Neural cell (in vitro differentiated cells): ENCODE results near the gene PSMA6. TPM values are rescaled to one million over a fixed set of nuclear protein-coding genes. Genes with fewer than 3 reads are reported as not detected.

ENCODE experiments used
- H2AFZ ChIP-seq: fragments of 200-600, 300-800 bp; sonication (generic), shearing (Covaris generic); 2 replicates; pipeline ENCODE4 v1.6.0; 2014; ENCODE audit warnings: low read depth, mild to moderate bottlenecking, antibody characterized with exemption, low read length, moderate library complexity
- H3F3A ChIP-seq: fragments of 200-600 bp; shearing (Covaris generic); 2 replicates; pipeline ENCODE4 v1.6.1; 2016; ENCODE audit warnings: mild to moderate bottlenecking, moderate library complexity, mixed read lengths, antibody characterized with exemption, low read length; ENCODE audit not compliant: insufficient read depth, poor library complexity, severe bottlenecking
- H3K27ac ChIP-seq: fragments of 200-600, 300-800 bp; sonication (generic), shearing (Covaris generic); 2 replicates; pipeline ENCODE4 v1.5.1; 2014; ENCODE audit warnings: mild to moderate bottlenecking, low read length, moderate library complexity
- H3K27me3 ChIP-seq: fragments of 300-800, 200-600 bp; sonication (generic), shearing (Covaris generic); 2 replicates; pipeline ENCODE4 v1.6.0; 2014; ENCODE audit warnings: mild to moderate bottlenecking, low read depth, low read length, moderate library complexity; ENCODE audit not compliant: insufficient read depth
- H3K36me3 ChIP-seq: fragments of 300-800, 200-600 bp; sonication (generic), shearing (Covaris generic); 2 replicates; pipeline ENCODE4 v1.5.1; 2014; ENCODE audit warnings: mild to moderate bottlenecking, antibody characterized with exemption, low read length, moderate library complexity; ENCODE audit not compliant: insufficient read depth
- H3K4me2 ChIP-seq: fragments of 300-800, 200-600 bp; sonication (generic), shearing (Covaris generic); 2 replicates; pipeline ENCODE4 v1.6.0; 2014; ENCODE audit warnings: mild to moderate bottlenecking, low read length
- H3K4me3 ChIP-seq: fragments of 300-800, 200-600 bp; sonication (generic), shearing (Covaris generic); 2 replicates; pipeline ENCODE4 v1.5.1; 2014; ENCODE audit warnings: mild to moderate bottlenecking, low read length, moderate library complexity
- H3K79me2 ChIP-seq: fragments of 200-600 bp; shearing (Covaris generic); replicated peaks from 2 replicates; pipeline ENCODE4 v1.6.0; 2014; ENCODE audit warnings: mild to moderate bottlenecking, low read length, moderate library complexity; ENCODE audit not compliant: insufficient read depth
- H3K9ac ChIP-seq: fragments of 300-800, 200-600 bp; sonication (generic), shearing (Covaris generic); 2 replicates; pipeline ENCODE4 v1.6.1; 2016; ENCODE audit warnings: mild to moderate bottlenecking, low read length, mixed read lengths
- H3K9me2 ChIP-seq: fragments of 200-600 bp; shearing (Covaris generic); 2 replicates; pipeline ENCODE4 v1.6.1; 2016; ENCODE audit warnings: mild to moderate bottlenecking, low read length, mixed read lengths; ENCODE audit not compliant: insufficient read depth
- H3K9me3 ChIP-seq: fragments of 200-600, 300-800 bp; sonication (generic), shearing (Covaris generic); 2 replicates; pipeline ENCODE4 v1.6.1; 2016; ENCODE audit warnings: mild to moderate bottlenecking, mixed run types, low read length, moderate library complexity, mixed read lengths
- H4K20me1 ChIP-seq: fragments of 200-600 bp; shearing (Covaris generic); 2 replicates; pipeline ENCODE4 v1.6.1; 2016; ENCODE audit warnings: mild to moderate bottlenecking, mixed run types; ENCODE audit not compliant: insufficient read depth
- EP300 ChIP-seq: fragments of 450-650 bp; conservative IDR thresholded peaks from 2 replicates; pipeline ENCODE4 v1.6.1; 2014; ENCODE audit warnings: antibody characterized with exemption, mild to moderate bottlenecking, moderate library complexity; ENCODE audit not compliant: poor library complexity, severe bottlenecking
- EZH2 ChIP-seq: fragments of 200-600, 300-800 bp; shearing (Covaris generic), sonication (generic); IDR thresholded peaks from 2 replicates; pipeline ENCODE4 v1.6.1; 2014; ENCODE audit warnings: antibody characterized with exemption, low read length, borderline replicate concordance, mild to moderate bottlenecking; ENCODE audit not compliant: insufficient read depth, poor library complexity, severe bottlenecking
- MXI1 ChIP-seq: fragments of 450-650 bp; conservative IDR thresholded peaks from 2 replicates; pipeline ENCODE4 v1.6.1; 2014; ENCODE audit warnings: antibody characterized with exemption, mild to moderate bottlenecking; ENCODE audit not compliant: poor library complexity, severe bottlenecking
- POLR2AphosphoS5 ChIP-seq: IDR thresholded peaks from 2 replicates; pipeline ENCODE4 v1.6.1; 2012
- RAD21 ChIP-seq: fragments of 450-650 bp; conservative IDR thresholded peaks from 2 replicates; pipeline ENCODE4 v1.6.1; 2014; ENCODE audit warnings: antibody characterized with exemption, mild to moderate bottlenecking, moderate library complexity
- SMC3 ChIP-seq: fragments of 450-650 bp; conservative IDR thresholded peaks from 2 replicates; pipeline ENCODE4 v1.6.1; 2014; ENCODE audit warnings: antibody characterized with exemption, mild to moderate bottlenecking, moderate library complexity; ENCODE audit not compliant: poor library complexity
- TAF1 ChIP-seq: IDR thresholded peaks from 2 replicates; pipeline ENCODE4 v1.6.1; 2012; ENCODE audit warnings: low read depth
- polyA plus RNA-seq: library from polyadenylated mRNA; depleted of rRNA; stranded (reverse); fragments of >200 nt; gene quantifications from 2 replicates; pipeline ENCODE4 v1.2.3, GENCODE V29; 2014
- TF ChIP-seq, protein P1 (sequence below): IDR thresholded peaks from 2 replicates; pipeline ENCODE4 v1.6.1; 2012; ENCODE audit warnings: borderline replicate concordance
- TF ChIP-seq, protein P2 (sequence below): fragments of 450-650 bp; IDR thresholded peaks from 2 replicates; pipeline ENCODE4 v1.5.1; 2014; ENCODE audit warnings: antibody characterized with exemption, mild to moderate bottlenecking, moderate library complexity; ENCODE audit not compliant: poor library complexity, severe bottlenecking

PSMA6 gene
- polyA plus RNA-seq, 1 donor from 2014 or later = 405 TPM

- Histone ChIP-seq H2AFZ (no peak overlapping the region), H4K20me1 (no peaks in the 10 kb centered on the region), H3K9ac (no peak overlapping the region), H3K4me3 (no peak overlapping the region), H3K27me3 (no peaks in the 10 kb centered on the region), H3F3A (no peaks in the 10 kb centered on the region), H3K9me2 (no peaks in the 10 kb centered on the region), H3K27ac (no peak overlapping the region), H3K79me2 (no peaks in the 10 kb centered on the region), H3K36me3 (no peaks in the 10 kb centered on the region), H3K9me3 (no peaks in the 10 kb centered on the region), H3K4me2 (no peak overlapping the region)
- TF ChIP-seq MXI1 (no peak), POLR2AphosphoS5 (no peak), RAD21 (no peak), EZH2 (no peak), SMC3 (no peak), EP300 (no peak), TAF1 (no peak)
- TF ChIP-seq, protein P1, sequence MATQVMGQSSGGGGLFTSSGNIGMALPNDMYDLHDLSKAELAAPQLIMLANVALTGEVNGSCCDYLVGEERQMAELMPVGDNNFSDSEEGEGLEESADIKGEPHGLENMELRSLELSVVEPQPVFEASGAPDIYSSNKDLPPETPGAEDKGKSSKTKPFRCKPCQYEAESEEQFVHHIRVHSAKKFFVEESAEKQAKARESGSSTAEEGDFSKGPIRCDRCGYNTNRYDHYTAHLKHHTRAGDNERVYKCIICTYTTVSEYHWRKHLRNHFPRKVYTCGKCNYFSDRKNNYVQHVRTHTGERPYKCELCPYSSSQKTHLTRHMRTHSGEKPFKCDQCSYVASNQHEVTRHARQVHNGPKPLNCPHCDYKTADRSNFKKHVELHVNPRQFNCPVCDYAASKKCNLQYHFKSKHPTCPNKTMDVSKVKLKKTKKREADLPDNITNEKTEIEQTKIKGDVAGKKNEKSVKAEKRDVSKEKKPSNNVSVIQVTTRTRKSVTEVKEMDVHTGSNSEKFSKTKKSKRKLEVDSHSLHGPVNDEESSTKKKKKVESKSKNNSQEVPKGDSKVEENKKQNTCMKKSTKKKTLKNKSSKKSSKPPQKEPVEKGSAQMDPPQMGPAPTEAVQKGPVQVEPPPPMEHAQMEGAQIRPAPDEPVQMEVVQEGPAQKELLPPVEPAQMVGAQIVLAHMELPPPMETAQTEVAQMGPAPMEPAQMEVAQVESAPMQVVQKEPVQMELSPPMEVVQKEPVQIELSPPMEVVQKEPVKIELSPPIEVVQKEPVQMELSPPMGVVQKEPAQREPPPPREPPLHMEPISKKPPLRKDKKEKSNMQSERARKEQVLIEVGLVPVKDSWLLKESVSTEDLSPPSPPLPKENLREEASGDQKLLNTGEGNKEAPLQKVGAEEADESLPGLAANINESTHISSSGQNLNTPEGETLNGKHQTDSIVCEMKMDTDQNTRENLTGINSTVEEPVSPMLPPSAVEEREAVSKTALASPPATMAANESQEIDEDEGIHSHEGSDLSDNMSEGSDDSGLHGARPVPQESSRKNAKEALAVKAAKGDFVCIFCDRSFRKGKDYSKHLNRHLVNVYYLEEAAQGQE = no peak
- TF ChIP-seq, protein P2, sequence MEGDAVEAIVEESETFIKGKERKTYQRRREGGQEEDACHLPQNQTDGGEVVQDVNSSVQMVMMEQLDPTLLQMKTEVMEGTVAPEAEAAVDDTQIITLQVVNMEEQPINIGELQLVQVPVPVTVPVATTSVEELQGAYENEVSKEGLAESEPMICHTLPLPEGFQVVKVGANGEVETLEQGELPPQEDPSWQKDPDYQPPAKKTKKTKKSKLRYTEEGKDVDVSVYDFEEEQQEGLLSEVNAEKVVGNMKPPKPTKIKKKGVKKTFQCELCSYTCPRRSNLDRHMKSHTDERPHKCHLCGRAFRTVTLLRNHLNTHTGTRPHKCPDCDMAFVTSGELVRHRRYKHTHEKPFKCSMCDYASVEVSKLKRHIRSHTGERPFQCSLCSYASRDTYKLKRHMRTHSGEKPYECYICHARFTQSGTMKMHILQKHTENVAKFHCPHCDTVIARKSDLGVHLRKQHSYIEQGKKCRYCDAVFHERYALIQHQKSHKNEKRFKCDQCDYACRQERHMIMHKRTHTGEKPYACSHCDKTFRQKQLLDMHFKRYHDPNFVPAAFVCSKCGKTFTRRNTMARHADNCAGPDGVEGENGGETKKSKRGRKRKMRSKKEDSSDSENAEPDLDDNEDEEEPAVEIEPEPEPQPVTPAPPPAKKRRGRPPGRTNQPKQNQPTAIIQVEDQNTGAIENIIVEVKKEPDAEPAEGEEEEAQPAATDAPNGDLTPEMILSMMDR = no peak
Measured at GRCh38 chr14:35245051-35245450, 47.1 kb upstream of the PSMA6 start.

DNA sequence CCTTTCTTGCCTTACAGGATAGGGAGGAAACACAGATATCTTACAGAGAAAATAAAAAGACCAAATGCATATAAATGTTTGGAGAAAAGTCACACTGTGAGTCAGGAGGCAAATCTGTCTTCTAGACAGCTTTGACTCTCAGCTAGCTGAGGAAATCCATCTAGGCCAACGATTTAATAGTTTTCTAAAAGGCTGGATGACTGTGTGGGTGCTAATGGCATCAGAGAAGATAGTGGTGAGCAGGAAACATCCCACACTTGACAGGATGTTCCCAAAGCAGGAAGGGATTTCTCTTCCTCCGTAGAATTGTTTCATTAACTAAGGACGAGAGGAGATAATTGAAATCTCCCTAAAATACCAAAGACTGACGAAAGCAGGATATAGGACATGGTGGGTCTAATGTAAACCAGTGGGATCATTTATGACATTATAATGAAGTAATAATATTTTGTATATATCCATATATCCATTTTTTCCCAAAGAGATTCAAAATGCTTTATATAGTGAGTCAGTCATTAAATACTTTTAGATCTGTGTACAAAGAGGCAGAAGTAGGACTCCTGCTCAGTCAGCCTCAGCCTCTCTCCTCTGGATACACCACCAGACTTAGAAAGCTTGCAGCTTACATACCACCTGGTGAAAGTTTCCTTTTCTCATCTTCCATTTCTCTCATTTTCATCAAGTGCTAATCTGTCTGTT is 44.3 kb upstream of the PSMA6 start:
- TF ChIP-seq EZH2 (no peak), TAF1 (no peak), EP300 (no peak), POLR2AphosphoS5 (no peak), RAD21 (no peak), SMC3 (no peak), MXI1 (no peak)
- TF ChIP-seq, protein P1 = no peak
- TF ChIP-seq, protein P2 = no peak
- no peak overlapping the region for H2AFZ ChIP-seq
- no peaks in the 10 kb centered on the region for H3K36me3 ChIP-seq
- no peaks in the 10 kb centered on the region for H4K20me1 ChIP-seq
- H3K4me2 ChIP-seq = no peak overlapping the region
- H3K9me2 ChIP-seq = no peaks in the 10 kb centered on the region
- no peaks in the 10 kb centered on the region for H3K27me3 ChIP-seq
- no peak overlapping the region for H3K9ac ChIP-seq
- no peaks in the 10 kb centered on the region for H3F3A ChIP-seq
- no peaks in the 10 kb centered on the region for H3K9me3 ChIP-seq
- H3K27ac ChIP-seq = no peak overlapping the region
- H3K79me2 ChIP-seq = no peaks in the 10 kb centered on the region
- H3K4me3 ChIP-seq = no peak overlapping the region
